Fibroblast of peridontal ligament (primary cell): ENCODE measurements around the gene MEF2A.
A peak's percentile ranks its signal among the peaks of the same experiment; 100 is the strongest.
"Not testable (repeated sequence)": the region's sequence is repeated elsewhere in the genome, so short reads cannot be mapped to it uniquely, and the experiment has no call there.

Experiments
- DNase-seq: peaks from one replicate; pipeline ENCODE4 v3.0.0-alpha.2; 2010; ENCODE audit errors: extremely low read depth

MEF2A gene

GRCh38 chr15:99729327-99729726 lies 163.5 kb downstream of the MEF2A start:
- DNase-seq = no peak

GRCh38 chr15:99729920-99730319 lies 164.1 kb downstream of the MEF2A start:
- DNase-seq = peak; percentile 73

- no peak for DNase-seq
Observed at GRCh38 chr15:99731336-99732123, 165.7 kb downstream of the MEF2A start.

GRCh38 chr15:99732124-99732750 lies 166.5 kb downstream of the MEF2A start:
- DNase-seq = peak; percentile 55

- no peak for DNase-seq
Observed at GRCh38 chr15:99732751-99733267, 167.0 kb downstream of the MEF2A start.

- peak; percentile 86 for DNase-seq
Observed at GRCh38 chr15:99733268-99734039, 167.7 kb downstream of the MEF2A start, which contains the start of gene LYSMD4. Gene LYSMD4 (minus strand): TSS chr15:99733437. CDS start chr15:99731999, 1,438 bp downstream.

GRCh38 chr15:99734040-99734291 lies 168.2 kb downstream of the MEF2A start:
- not testable (repeated sequence) for DNase-seq

GRCh38 chr15:99734575-99734974 lies 168.8 kb downstream of the MEF2A start:
- DNase-seq = no peak

GRCh38 chr15:99735868-99736267 lies 170.1 kb downstream of the MEF2A start:
- no peak for DNase-seq

GRCh38 chr15:99736702-99737101 lies 170.9 kb downstream of the MEF2A start:
- no peak for DNase-seq

- DNase-seq = no peak
Observed at GRCh38 chr15:99738021-99738847, 172.4 kb downstream of the MEF2A start.

- DNase-seq = no peak
Observed at GRCh38 chr15:99741835-99742234, 176.1 kb downstream of the MEF2A start.

- DNase-seq = no peak
Observed at GRCh38 chr15:99744142-99744541, 178.4 kb downstream of the MEF2A start.

- DNase-seq = no peak
Observed at GRCh38 chr15:99745370-99746086, 179.7 kb downstream of the MEF2A start.

- DNase-seq = no peak
Observed at GRCh38 chr15:99749386-99749785, 183.6 kb downstream of the MEF2A start.

GRCh38 chr15:99750326-99750725 lies 184.5 kb downstream of the MEF2A start:
- DNase-seq = not testable (repeated sequence)

GRCh38 chr15:99752556-99752955 lies 186.8 kb downstream of the MEF2A start:
- no peak for DNase-seq

GRCh38 chr15:99753066-99753465 lies 187.3 kb downstream of the MEF2A start:
- no peak for DNase-seq

- DNase-seq = peak; percentile 78
Observed at GRCh38 chr15:99755692-99756409, 190.1 kb downstream of the MEF2A start.

GRCh38 chr15:99762288-99762687 lies 196.5 kb downstream of the MEF2A start:
- no peak for DNase-seq
